C4-2B (cell line): ENCODE measurements around the gene FYCO1.

Experiments used
- H3K27ac ChIP-seq: fragments of 450-650 bp; 2 replicates; pipeline ENCODE4 v1.5.1; 2017
- ZFX ChIP-seq: fragments of 450-650 bp; IDR thresholded peaks from 2 replicates; pipeline ENCODE4 v1.6.1; 2017
- TF ChIP-seq, protein P1 (sequence below): fragments of 450-650 bp; conservative IDR thresholded peaks from 2 replicates; pipeline ENCODE4 v1.5.1; 2017; ENCODE audit warnings: mild to moderate bottlenecking

FYCO1 gene

DNA sequence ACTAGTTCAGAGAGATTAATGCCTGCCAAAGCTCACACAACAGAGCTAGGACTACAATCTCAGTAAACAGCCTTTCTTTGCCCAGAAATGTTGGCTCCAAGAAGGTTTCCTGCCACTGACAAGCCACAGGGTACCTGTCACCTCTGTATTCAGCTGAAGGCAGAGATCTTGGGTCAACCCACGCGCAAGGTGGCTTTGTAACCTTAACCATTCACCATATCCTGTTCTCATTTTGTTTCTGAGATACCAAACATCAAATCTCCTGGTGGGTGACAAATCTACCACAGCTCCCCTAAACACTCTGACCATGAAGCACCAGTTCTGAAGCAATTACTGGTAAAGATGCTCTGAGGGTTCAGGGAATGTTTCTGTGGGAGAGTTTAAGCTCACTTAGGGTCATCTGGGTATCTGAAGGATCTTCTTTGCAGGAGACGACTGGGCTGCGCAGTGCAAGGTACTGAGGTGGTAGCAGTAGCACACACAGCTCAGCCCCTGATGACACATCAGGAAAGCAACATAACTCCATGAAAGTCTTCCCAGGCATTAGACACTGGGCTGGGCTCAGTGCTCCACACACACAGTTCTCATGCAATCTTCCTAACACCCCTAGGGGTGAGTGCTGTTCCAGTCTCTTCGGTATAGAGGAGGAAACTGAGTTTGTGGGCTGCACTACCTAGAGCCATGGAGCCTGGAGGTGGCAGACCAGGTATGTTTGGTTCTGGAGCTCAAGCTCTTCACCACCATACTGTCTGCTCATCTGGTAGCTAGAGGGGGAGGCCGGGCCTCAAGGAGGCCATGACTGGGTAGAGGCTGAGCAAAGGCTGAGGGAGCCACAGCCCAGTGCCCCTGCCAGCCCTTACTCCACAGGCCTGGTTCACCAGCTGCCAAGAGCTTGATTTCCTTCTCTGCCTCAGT lies 44.7 kb downstream of the FYCO1 start:
- no peak overlapping the region for H3K27ac ChIP-seq
- TF ChIP-seq, protein P1, sequence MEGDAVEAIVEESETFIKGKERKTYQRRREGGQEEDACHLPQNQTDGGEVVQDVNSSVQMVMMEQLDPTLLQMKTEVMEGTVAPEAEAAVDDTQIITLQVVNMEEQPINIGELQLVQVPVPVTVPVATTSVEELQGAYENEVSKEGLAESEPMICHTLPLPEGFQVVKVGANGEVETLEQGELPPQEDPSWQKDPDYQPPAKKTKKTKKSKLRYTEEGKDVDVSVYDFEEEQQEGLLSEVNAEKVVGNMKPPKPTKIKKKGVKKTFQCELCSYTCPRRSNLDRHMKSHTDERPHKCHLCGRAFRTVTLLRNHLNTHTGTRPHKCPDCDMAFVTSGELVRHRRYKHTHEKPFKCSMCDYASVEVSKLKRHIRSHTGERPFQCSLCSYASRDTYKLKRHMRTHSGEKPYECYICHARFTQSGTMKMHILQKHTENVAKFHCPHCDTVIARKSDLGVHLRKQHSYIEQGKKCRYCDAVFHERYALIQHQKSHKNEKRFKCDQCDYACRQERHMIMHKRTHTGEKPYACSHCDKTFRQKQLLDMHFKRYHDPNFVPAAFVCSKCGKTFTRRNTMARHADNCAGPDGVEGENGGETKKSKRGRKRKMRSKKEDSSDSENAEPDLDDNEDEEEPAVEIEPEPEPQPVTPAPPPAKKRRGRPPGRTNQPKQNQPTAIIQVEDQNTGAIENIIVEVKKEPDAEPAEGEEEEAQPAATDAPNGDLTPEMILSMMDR = no peak
- TF ChIP-seq ZFX = no peak

GRCh38 chr3:45950131-45950530 lies 45.5 kb downstream of the FYCO1 start:
- TF ChIP-seq, protein P1 = no peak
- no peak for TF ChIP-seq ZFX
- no peak overlapping the region for H3K27ac ChIP-seq

DNA sequence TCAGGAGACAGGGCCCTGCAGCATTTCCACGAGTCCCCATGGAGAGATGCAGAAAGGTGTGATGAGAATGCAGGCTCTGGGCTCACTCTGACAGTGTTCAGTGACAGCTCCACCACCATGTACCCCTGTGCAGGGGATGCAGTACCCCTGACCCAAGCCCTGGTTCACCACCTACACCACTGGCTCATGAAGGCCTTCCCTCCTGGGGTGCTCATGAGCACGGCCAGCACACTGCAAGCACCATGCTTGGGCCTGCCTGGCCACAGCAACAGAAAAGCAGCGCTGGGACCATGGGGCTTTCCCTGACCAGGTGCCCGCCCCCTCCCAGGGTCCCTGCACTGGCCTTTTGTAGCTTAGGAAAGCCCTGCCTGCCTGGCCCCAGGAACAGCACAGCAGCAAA lies 46.2 kb downstream of the FYCO1 start:
- TF ChIP-seq ZFX = no peak
- TF ChIP-seq, protein P1 = no peak
- no peak overlapping the region for H3K27ac ChIP-seq

DNA sequence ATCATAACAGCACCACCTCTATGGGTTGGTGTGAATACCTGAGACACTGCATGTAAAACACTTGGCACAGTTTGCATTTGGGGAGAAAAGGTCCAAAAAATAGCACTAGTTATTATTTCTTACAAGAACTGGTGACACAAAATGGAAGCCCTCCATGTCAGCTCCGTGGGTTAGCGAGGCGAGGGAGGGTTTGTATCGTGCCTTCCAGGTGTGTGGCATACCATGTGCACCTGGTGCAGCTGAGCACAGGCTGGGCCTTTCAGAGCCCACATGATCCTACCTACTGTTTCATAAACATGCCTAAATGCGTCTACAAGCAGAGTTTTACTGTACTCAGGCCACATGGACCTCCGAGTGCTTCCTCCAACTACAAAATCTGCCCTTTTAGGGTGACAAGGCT lies 46.7 kb downstream of the FYCO1 start:
- no peak overlapping the region for H3K27ac ChIP-seq
- TF ChIP-seq, protein P1 = no peak
- TF ChIP-seq ZFX = no peak

DNA sequence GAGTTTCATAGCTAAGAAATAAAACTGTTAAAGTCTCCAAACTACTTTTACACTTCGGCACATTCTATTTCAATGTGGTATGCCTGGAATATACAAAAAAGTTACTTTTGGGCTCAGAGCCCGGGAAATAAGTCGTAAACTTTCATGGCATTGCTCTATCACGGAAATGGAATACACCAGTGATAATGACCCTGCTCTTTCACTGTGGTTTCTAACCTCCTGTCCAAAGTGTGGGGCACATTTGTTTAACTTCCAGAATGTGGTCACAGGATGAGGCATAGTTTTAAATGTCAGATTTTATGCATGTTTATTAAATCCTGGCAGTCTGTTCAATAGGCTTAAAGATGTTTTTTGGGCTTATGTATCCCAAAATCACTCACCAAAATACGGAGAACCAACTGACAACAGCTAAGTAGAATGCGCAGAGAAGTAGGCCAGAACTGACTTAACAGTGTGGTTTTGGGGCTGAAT lies 47.3 kb downstream of the FYCO1 start:
- no peak for TF ChIP-seq ZFX
- TF ChIP-seq, protein P1 = no peak
- H3K27ac ChIP-seq = no peak overlapping the region

DNA sequence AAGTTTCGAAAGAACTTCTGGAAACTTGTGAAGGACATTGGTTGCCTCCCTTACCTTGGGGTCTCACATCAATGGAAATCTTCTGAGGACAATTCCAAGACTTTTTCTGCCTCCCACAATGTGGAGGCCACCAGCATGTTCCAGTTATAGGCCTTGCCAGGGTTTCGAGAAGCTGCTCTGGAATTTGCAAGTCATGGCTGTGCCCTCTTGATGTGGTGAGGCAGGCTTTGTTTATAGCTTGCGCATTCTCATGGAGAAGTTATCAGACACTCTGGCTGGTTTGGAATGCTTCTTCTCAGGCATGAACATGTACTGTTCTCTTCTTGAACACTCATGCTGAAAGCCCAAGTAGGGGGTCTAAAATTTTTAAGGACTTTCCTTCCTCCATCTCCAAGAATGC lies 48.3 kb downstream of the FYCO1 start:
- TF ChIP-seq, protein P1 = no peak
- H3K27ac ChIP-seq = no peak overlapping the region

DNA sequence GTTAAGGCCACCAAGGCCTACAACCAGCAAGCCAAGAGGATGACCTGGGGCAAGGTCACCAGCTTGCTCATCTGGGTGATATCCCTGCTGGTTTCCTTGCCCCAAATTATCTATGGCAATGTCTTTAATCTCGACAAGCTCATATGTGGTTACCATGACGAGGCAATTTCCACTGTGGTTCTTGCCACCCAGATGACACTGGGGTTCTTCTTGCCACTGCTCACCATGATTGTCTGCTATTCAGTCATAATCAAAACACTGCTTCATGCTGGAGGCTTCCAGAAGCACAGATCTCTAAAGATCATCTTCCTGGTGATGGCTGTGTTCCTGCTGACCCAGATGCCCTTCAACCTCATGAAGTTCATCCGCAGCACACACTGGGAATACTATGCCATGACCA lies 48.7 kb downstream of the FYCO1 start:
- TF ChIP-seq ZFX = no peak
- TF ChIP-seq, protein P1 = no peak
- H3K27ac ChIP-seq = no peak overlapping the region
